ENCODE data around the gene SEZ6L.

SEZ6L gene

DNA sequence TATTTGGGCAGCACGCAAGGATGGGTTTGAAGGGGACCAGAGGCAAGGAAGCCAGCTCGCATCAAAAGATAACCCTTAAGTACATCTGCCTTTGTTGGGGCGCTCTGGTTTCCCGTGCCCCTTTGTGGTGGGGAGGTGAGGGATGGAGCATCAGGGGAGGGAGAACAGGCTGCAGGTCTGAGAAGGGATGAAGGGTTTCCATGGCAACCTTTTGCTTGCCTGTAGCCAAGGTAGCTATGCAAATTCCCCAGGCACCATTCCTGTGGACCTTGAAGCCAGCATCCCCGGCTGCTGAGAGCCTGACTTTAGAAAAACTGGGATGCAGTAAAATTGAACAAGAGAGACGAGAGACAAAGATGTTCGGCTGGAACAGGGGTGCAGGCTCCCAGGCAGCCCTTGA lies 75.7 kb downstream of the SEZ6L start:
- no peak for DNase-seq (ENCODE audit: low spot score)

GRCh38 chr22:26246552-26246951 lies 77.3 kb downstream of the SEZ6L start:
- DNase-seq (ENCODE audit: low spot score), result no peak

DNA sequence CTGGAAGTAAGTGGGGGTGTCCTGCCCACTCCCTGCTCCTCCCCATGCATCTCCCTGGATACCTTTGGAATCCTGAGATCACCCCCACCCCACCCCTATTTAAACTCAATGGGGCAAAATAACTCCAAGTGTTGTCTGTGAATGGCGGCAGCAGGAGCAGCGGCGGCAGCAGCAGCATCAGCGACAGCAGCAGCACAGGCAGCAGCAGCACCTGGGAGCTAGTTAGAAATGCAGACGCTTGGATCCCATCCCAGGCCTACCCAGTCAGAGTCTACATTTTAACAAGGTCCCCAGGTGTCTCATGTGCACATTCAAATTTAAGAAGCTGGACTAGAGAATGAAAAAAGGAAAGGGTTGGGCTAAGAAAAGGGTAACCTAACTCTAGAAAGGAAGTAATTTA lies 82.6 kb downstream of the SEZ6L start:
- no peak for DNase-seq (ENCODE audit: low spot score)

- no peak for DNase-seq (ENCODE audit: low spot score)
These were observed 90.2 kb downstream of the SEZ6L start for GRCh38 chr22:26259510-26259909.

DNA sequence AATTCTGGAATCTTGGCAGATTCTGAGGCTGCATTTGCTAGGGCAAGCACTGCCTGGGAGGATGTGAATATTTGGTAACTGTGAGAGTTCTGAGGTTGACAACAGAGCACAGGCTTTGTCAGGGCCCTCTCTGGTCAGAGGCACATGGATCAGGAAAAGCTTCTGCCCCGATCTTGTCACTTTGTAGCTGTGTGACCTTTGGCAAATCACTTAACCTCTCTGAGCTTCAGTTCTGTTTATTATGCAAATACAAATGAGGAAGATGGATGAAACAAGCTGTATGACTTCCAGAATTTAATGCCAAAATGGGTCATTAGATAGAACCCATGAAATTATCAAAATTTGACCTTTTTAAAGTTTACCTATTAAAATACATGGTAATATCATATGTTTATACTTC lies 94.9 kb downstream of the SEZ6L start:
- no peak for DNase-seq (ENCODE audit: low spot score)

- no peak for DNase-seq (ENCODE audit: low spot score)
These were observed 96.0 kb downstream of the SEZ6L start for GRCh38 chr22:26265281-26265680.

- DNase-seq (ENCODE audit: low spot score), result no peak
These were observed 96.6 kb downstream of the SEZ6L start for GRCh38 chr22:26265909-26266308.

DNA sequence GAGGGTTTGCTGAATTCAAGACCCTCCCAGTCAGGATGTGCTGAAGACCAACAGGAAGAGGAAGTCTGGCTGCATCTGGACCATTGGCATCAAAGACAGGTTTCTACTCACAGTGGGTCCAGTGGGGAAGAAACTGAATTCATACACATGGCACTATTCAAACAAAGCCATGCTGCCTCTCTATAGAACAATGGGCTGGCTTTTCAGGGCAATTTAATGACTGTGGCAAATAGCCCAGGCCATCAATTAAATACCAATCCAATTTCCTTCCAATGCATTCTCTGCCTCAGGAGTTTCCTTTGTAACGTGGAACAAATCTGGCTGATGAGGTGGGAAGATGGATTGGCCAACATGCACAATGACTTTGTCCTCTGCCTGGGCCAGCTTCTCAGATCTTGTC lies 98.6 kb downstream of the SEZ6L start:
- DNase-seq (ENCODE audit: low spot score), result no peak

- DNase-seq (ENCODE audit: low spot score), result no peak
These were observed 100.3 kb downstream of the SEZ6L start for GRCh38 chr22:26269572-26269971.

DNA sequence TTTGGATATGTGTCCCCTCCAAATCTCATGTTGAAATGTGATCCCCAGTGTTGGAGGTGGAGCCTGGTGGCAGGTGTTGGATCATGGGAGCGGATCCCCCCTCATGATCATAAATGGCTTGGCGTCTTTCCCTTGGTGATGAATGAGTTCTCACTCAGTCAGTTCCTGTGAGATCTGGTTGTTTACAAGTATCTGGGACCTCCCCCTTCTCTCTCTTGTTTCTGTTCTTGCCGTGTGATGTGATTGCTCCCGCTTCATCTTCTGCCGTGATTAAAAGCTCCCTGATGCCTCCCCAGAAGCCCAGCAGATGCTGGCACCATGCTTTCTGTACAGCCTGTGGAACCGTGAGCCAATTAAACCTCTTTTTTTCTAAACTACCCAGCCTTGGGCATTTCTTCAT lies 102.2 kb downstream of the SEZ6L start:
- DNase-seq (ENCODE audit: low spot score), result no peak

DNA sequence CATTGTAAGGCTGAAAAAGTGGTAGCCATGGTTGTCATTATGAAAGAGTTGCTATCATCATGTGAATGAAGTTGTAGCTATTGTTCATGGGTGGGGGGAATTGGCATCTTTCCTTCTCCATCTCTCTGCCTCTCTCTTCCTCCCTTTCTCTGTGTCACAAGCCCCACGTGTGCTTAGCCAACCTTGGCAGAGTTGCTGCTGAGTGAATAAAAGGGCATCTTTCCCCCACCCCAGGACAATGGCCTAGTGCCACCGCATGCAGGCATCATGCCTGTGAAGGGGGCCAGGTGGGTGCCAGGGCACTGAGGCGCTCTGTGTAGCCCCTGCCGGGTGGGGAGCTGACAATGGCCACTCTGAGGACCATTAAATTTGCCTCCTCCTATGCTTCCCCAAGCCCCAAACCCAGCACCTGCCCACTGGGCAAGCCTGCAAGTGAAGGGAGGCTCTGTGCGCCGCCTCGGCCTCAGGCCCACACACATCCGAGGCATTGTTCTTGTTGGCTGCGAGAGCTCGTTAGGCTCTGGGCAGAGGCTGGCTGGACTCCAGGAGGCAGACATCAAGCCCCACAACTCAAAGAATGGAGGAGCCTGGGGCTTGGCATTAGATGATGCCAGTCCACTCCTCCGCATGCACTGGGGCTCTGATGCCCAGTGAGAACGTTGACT lies 103.9 kb downstream of the SEZ6L start:
- DNase-seq (ENCODE audit: low spot score), result no peak

GRCh38 chr22:26276529-26277160 lies 107.4 kb downstream of the SEZ6L start:
- no peak for DNase-seq (ENCODE audit: low spot score)

GRCh38 chr22:26281941-26282340 lies 112.7 kb downstream of the SEZ6L start:
- no peak for DNase-seq (ENCODE audit: low spot score)

DNA sequence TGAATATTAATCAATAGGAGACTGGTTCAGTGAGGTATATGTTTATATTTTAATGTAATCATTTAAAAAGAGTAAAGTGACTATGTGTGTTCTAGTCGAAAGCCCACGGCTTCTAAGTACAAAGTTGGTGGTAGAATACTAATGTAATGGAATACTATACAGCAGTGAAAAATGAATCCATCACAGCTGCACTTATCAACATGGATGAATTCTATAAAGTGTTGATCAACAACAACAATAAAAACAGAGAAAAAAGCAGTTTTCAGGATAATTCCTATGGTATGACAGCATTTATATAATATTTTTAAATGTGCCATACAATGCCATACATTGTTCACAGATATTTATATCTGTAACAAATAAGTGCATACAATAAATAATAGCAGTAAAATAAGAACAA lies 114.1 kb downstream of the SEZ6L start:
- no peak for DNase-seq (ENCODE audit: low spot score)

GRCh38 chr22:26285632-26286031 lies 116.4 kb downstream of the SEZ6L start:
- DNase-seq (ENCODE audit: low spot score), result no peak

DNA sequence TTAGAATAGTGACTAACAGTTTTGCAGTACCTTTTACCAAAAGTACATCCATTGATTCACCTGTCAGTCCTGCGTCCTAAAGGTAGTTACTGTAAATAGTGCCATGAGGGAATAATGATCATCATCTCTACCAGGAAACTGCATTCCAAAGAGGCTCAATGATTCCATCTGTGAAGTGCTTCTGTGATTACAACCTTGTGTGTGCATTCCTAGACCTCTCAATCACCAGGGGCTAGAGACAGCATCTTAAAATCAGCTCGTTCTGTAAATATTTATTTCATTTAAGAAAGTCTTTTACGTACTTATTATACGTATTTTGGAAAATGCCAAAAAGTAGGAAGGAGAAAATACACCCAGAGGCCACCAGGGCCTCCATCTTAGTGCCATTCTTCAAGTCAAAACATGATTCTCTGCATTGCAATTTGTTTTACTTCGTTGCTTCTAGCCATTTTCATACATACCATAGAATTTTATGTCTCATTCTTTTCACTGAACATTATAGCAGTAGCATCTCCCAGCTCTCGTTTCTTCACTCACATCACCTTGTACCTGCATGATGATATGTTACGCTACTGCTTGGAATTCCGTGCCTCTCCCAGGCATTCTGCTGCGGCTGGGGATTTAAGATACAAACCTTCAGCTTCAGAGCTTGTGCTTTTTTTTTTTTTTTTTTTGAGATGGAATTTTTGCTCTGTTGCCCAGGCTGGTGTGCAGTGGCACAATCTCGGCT lies 117.0 kb downstream of the SEZ6L start:
- DNase-seq (ENCODE audit: low spot score), result no peak

GRCh38 chr22:26287382-26288225 lies 118.3 kb downstream of the SEZ6L start:
- DNase-seq (ENCODE audit: low spot score), result no peak

DNA sequence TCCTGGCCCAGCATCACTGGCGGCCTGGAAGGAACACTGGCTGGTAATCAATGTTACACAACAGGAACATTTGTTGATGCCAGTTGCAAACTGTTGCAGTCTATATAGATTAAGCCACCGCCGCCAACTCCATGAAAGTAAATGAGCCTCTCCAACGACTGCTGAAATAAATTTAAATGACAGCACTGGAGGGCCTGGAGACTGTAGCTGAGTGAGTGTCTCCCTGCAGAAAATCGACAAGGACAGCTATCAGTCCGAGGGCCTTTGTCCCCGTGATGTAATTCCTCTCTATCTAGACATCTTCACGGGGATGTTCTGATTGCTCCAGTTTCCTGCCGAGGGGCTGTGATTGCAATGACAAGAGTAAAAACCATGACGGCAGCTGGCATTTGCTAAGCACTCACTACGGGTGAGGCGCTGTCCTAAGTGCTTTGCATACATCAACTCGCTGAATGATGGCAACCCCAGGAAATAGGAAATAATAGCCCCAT lies 120.4 kb downstream of the SEZ6L start:
- DNase-seq (ENCODE audit: low spot score), result no peak

DNA sequence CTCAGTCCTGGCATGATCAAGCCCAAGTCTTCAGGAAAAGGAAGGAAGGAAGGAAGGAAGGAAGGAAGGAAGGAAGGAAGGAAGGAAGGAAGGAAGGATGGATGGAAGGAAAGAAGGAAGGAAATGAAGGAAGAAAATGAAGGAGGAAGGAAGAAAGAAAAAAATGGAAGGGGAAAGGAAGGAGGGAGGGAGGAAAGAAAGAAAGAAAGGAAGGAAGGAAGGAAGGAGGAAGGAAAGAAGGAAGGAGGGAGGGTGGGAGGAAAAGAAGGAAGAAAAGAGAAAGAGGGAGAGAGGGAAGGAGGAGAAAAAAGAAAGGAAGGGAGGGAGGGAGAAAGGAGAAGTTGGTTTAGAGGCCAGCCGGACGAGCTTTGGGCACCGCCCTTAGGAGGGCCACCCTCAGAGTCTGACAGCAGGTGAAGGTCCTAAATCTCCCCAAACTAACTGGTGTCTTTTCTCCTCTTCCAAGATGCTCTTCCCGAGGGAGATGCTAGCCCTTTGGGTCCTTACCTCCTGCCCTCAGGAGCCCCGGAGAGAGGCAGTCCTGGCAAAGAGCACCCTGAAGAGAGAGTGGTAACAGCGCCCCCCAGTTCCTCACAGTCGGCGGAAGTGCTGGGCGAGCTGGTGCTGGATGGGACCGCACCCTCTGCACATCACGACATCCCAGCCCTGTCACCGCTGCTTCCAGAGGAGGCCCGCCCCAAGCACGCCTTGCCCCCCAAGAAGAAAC lies 122.8 kb downstream of the SEZ6L start:
- no peak for DNase-seq (ENCODE audit: low spot score)

DNA sequence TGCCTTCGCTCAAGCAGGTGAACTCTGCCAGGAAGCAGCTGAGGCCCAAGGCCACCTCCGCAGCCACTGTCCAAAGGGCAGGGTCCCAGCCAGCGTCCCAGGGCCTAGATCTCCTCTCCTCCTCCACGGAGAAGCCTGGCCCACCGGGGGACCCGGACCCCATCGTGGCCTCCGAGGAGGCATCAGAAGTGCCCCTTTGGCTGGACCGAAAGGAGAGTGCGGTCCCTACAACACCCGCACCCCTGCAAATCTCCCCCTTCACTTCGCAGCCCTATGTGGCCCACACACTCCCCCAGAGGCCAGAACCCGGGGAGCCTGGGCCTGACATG lies 123.4 kb downstream of the SEZ6L start:
- no peak for DNase-seq (ENCODE audit: low spot score)

GRCh38 chr22:26295563-26296126 lies 126.4 kb downstream of the SEZ6L start:
- DNase-seq (ENCODE audit: low spot score), result no peak

All from CD4-positive, alpha-beta T cell treated with Interleukin-15 for 4 hours (primary cell).